SK-N-SH (cell line): ENCODE data around the gene UNK. TPM values are rescaled to one million over a fixed set of nuclear protein-coding genes. Genes with fewer than 3 reads are reported as not detected.

ENCODE experiments used
- CTCF ChIA-PET: fragments of 300-600, 350-600 bp; formaldehyde crosslinking; extraction: SDS; loops from one replicate; lab custom pipeline; 2021; lab: Yijun Ruan, JAX
- POLR2A ChIA-PET: fragments of 350-600 bp; sonication (Branson Sonifier 250); formaldehyde crosslinking; extraction: SDS; loops from one replicate; lab custom pipeline; 2020; ENCODE audit warnings: antibody characterized with exemption, inconsistent platforms; lab: Yijun Ruan, JAX
- DNase-seq: peaks from one replicate; pipeline ENCODE4 v3.0.0; 2012
- H2AFZ ChIP-seq: fragments of 200-600 bp; sonication (generic); 2 replicates; pipeline ENCODE4 v1.8.1; 2016; ENCODE audit warnings: antibody characterized with exemption, mild to moderate bottlenecking, low read depth
- H3F3A ChIP-seq: fragments of 200-600 bp; sonication (generic); replicated peaks from 2 replicates; pipeline ENCODE3; 2016; ENCODE audit warnings: antibody characterized with exemption, mild to moderate bottlenecking; ENCODE audit not compliant: insufficient read depth
- H3K27ac ChIP-seq, 2 experiments: fragments of 200-500 bp in 1 of 2; fragments of 200-600 bp in 1 of 2; sonication (Bioruptor generic) in 1 of 2; sonication (generic), shearing (Covaris generic) in 1 of 2; 2 replicates each; pipeline versions ENCODE4 v1.5.1 to v1.6.1; 2014 to 2016; ENCODE audit warnings: low read depth in 2 of 2, inconsistent platforms in 1 of 2, low read length in 1 of 2, mild to moderate bottlenecking in 1 of 2, mixed read lengths in 1 of 2
- H3K27me3 ChIP-seq: fragments of 200-600 bp; sonication (generic), shearing (Covaris generic); 2 replicates; pipeline ENCODE4 v1.6.1; 2016; ENCODE audit warnings: mixed run types; ENCODE audit not compliant: insufficient read depth
- H3K36me3 ChIP-seq, 2 experiments: fragments of 200-500 bp in 1 of 2; fragments of 200-600 bp in 1 of 2; sonication (Bioruptor generic) in 1 of 2; sonication (generic) in 1 of 2; replicated peaks in 1 of 2; 2 replicates each; pipeline versions ENCODE3 to v1.5.1; 2014 to 2016; ENCODE audit warnings: low read length in 1 of 2, mild to moderate bottlenecking in 1 of 2; ENCODE audit not compliant: insufficient read depth in 2 of 2, control insufficient read depth in 1 of 2
- H3K4me1 ChIP-seq, 2 experiments: fragments of 200-500 bp in 1 of 2; fragments of 200-600 bp in 1 of 2; sonication (Bioruptor generic) in 1 of 2; sonication (generic), shearing (Covaris generic) in 1 of 2; 2 replicates each; pipeline versions ENCODE4 v1.5.1 to v1.6.1; 2014 to 2016; ENCODE audit warnings: low read depth in 1 of 2, low read length in 1 of 2, mixed run types in 1 of 2; ENCODE audit not compliant: insufficient read depth in 2 of 2, control insufficient read depth in 1 of 2
- H3K4me2 ChIP-seq: fragments of 200-600 bp; sonication (generic), shearing (Covaris generic); 2 replicates; pipeline ENCODE4 v1.6.1; 2017; ENCODE audit warnings: mixed run types
- H3K4me3 ChIP-seq, 2 experiments: fragments of 200-500 bp in 1 of 2; fragments of 200-600 bp in 1 of 2; sonication (Bioruptor generic) in 1 of 2; sonication (generic), shearing (Covaris generic) in 1 of 2; 2 replicates each; pipeline versions ENCODE4 v1.5.1 to v1.8.1; 2014 to 2016; ENCODE audit warnings: low read depth in 2 of 2, inconsistent platforms in 1 of 2, low read length in 1 of 2, mild to moderate bottlenecking in 1 of 2, mixed read lengths in 1 of 2, moderate library complexity in 1 of 2
- H3K79me2 ChIP-seq: fragments of 200-600 bp; sonication (generic); 2 replicates; pipeline ENCODE4 v1.8.1; 2017; ENCODE audit warnings: mild to moderate bottlenecking; ENCODE audit not compliant: insufficient read depth
- H3K9ac ChIP-seq: fragments of 200-600 bp; sonication (generic); 2 replicates; pipeline ENCODE4 v1.6.1; 2017; ENCODE audit warnings: mixed run types
- H3K9me2 ChIP-seq: fragments of 200-600 bp; sonication (generic); 2 replicates; pipeline ENCODE4 v1.6.1; 2017; ENCODE audit warnings: mixed run types
- H3K9me3 ChIP-seq: fragments of 200-600 bp; sonication (generic); 2 replicates; pipeline ENCODE4 v1.6.1; 2017; ENCODE audit warnings: mixed run types, mild to moderate bottlenecking, moderate library complexity
- H4K20me1 ChIP-seq: fragments of 200-600 bp; sonication (generic); 2 replicates; pipeline ENCODE4 v1.6.1; 2017; ENCODE audit warnings: mild to moderate bottlenecking, mixed run types; ENCODE audit not compliant: insufficient read depth
- CHD2 ChIP-seq: fragments of 150-350 bp; IDR thresholded peaks from 2 replicates; pipeline ENCODE4 v1.6.1; 2018; ENCODE audit warnings: low read length; ENCODE audit not compliant: partially characterized antibody
- EP300 ChIP-seq, 2 experiments: IDR thresholded peaks; 2 replicates each; pipeline versions ENCODE4 v1.4.0 to v1.6.1; 2012; ENCODE audit warnings: borderline replicate concordance in 1 of 2, low read depth in 1 of 2, low read length in 1 of 2
- FOSL2 ChIP-seq: IDR thresholded peaks from 2 replicates; pipeline ENCODE4 v1.4.0; 2012; ENCODE audit warnings: low read depth, mild to moderate bottlenecking, moderate library complexity, borderline replicate concordance
- MXI1 ChIP-seq: IDR thresholded peaks from 2 replicates; pipeline ENCODE4 v1.6.1; 2012; ENCODE audit warnings: mild to moderate bottlenecking, low read depth, low read length, improper control_type of control experiment
- RAD21 ChIP-seq: IDR thresholded peaks from 2 replicates; pipeline ENCODE4 v1.6.1; 2012; ENCODE audit warnings: mild to moderate bottlenecking, low read length
- TEAD4 ChIP-seq: IDR thresholded peaks from 2 replicates; pipeline ENCODE4 v1.4.0; 2012; ENCODE audit warnings: mild to moderate bottlenecking, borderline replicate concordance; ENCODE audit not compliant: insufficient read depth
- WGBS: methylation state at CpG from one replicate; pipeline ENCODE4 v1.1.6; 2017; ENCODE audit warnings: low lambda C conversion rate; 5-methylcytosine and 5-hydroxymethylcytosine counted together
- polyA plus RNA-seq, 3 experiments: library from polyadenylated mRNA; depleted of rRNA; stranded (reverse); fragments of >200 nt; gene quantifications; 2 replicates each; pipeline ENCODE4 v1.2.3, GENCODE V29; 2012
- TF ChIP-seq, protein P1 (sequence below): fragments of 150-350 bp; IDR thresholded peaks from 2 replicates; pipeline ENCODE4 v1.6.1; 2016; ENCODE audit warnings: mild to moderate bottlenecking, low read depth, low read length
- TF ChIP-seq, protein P2 (sequence below): fragments of 200-600 bp; sonication (generic); IDR thresholded peaks from 2 replicates; pipeline ENCODE4 v1.6.1; 2017; ENCODE audit warnings: antibody characterized with exemption, mild to moderate bottlenecking, moderate library complexity

UNK gene
- polyA plus RNA-seq, 1 of the 3 experiments (the other 2 are of a cell fraction): 24.8 TPM

DNA sequence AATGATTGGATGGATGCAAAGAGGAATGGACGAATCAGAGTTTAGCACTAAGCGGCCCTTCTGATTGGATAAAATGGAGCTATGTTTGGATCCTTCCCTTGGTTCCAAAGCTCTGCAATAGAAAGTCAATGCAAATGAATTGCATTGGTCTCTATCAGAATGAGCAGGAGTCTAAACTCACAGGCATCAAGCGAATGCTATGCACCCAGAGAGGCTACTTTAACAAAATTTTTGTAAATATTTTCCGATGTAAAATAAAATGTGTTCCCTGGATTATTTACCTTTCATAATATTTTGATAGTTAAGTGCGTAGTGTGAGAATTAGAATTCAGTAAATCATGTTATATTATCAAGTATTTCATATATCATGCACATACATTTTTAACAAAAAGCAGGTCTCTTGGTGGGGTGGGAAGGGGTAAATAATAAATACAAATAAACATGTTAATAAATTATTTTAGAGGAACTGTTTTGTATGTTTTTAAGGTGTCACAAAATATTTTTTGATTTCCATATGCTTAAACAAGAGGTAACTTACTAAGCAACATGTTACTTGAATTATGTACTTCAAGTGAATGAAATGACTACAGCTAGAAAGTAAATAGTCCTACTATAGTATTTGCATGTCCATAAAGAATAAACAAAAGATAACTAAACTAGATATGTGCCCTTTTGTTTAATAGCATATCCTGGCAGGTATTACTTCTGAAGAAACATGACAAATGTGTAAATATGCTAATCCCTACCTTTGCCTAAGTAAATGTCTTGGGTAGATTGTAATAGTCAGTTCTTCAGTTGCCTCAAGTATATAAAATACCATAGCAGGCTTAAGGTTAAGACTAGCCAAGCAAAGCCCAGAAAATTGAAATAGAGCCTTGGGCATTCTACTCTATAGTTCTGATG, 4.4 kb upstream of the UNK start:
- H3K27ac ChIP-seq: peak overlapping the region; percentile 45 to 86
- peak overlapping the region; percentile 83 for H2AFZ ChIP-seq
- H3K9me2 ChIP-seq: no peaks in the 10 kb centered on the region
- POLR2A ChIA-PET: interaction anchor here (0.6 to 4.6 kb wide), 32 partner anchors 9 to 387 kb away, joined by 3 to 38 read pairs (median 5); partner anchors contain the start of genes MRPL38, TMEM94, TRIM65 and UNC13D
- H3K4me1 ChIP-seq: peaks cover 18 to 26% of the 10 kb centered on the region in 2 experiments
- TF ChIP-seq EP300 (IDR thresholded peaks at IDR 0.05; ENCODE audit: borderline replicate concordance in 1 of 2, low read depth in 1 of 2, low read length in 1 of 2) (no peak), FOSL2 (no peak), RAD21 (no peak), MXI1 (peak; percentile 40; the same call in 1 of the 2 replicates)
- TF ChIP-seq, protein P1, sequence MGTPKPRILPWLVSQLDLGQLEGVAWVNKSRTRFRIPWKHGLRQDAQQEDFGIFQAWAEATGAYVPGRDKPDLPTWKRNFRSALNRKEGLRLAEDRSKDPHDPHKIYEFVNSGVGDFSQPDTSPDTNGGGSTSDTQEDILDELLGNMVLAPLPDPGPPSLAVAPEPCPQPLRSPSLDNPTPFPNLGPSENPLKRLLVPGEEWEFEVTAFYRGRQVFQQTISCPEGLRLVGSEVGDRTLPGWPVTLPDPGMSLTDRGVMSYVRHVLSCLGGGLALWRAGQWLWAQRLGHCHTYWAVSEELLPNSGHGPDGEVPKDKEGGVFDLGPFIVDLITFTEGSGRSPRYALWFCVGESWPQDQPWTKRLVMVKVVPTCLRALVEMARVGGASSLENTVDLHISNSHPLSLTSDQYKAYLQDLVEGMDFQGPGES: peak; percentile 89; the same call in 1 of the 2 replicates
- H3F3A ChIP-seq: peaks cover 62% of the 10 kb centered on the region
- peak overlapping the region; percentile 20; the same call in 1 of the 2 replicates for H3K9ac ChIP-seq
- WGBS: 20% methylated on average over 5 of the region's 5 CpGs
- no peaks in the 10 kb centered on the region for H3K27me3 ChIP-seq
- CTCF ChIA-PET: interaction anchor here (0.7 to 11.7 kb wide), 10 partner anchors 11 to 367 kb away, joined by 3 to 121 read pairs (median 4); partner anchors contain the start of gene GALK1
- H3K79me2 ChIP-seq: peaks cover 34% of the 10 kb centered on the region
- DNase-seq: no peak
- peak overlapping the region; percentile 36; the same call in 1 of the 2 replicates for H3K4me2 ChIP-seq
- H3K36me3 ChIP-seq: peaks cover 27 to 31% of the 10 kb centered on the region in 2 experiments
- peaks cover 43% of the 10 kb centered on the region for H4K20me1 ChIP-seq
- no peak overlapping the region for H3K4me3 ChIP-seq
- no peaks in the 10 kb centered on the region for H3K9me3 ChIP-seq

DNA sequence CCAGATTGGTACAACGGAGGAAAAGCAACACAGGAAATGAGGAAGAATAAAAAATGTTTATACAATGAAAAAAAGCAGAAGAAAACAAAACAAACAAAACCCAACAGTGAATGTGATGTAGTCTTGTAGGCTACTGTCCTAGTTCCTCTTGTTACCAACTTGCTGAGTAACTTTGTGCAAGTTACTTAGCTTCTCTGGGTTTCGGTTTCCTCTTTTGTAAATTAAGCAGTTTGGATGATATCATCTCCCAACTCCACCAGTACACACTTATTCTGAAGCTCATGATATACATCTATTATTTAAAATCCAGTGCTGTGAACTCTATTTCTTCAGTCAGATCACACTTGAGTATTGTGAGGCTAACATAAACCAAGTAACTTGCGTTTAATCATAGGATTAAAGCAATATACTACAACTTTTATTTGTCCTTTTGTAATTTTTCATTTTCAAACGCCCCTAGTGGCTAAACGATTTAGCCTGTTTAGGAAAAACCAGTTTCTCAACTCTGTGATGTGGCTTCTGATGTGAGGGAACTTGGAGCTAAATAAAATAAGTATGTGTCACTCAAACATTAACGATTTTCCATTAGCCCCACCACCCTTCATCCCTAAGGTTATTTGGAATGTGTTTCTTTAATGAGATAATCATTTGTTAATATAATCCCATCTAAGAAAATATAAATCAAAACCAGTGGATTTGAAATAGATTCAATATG, 1.4 kb upstream of the UNK start:
- Histone ChIP-seq H3K4me3 (no peak overlapping the region), H3K27me3 (no peaks in the 10 kb centered on the region)
- TF ChIP-seq RAD21 (peak; percentile 20; the same call in 1 of the 2 replicates), TEAD4 (no peak), CHD2 (no peak)
- TF ChIP-seq, protein P2, sequence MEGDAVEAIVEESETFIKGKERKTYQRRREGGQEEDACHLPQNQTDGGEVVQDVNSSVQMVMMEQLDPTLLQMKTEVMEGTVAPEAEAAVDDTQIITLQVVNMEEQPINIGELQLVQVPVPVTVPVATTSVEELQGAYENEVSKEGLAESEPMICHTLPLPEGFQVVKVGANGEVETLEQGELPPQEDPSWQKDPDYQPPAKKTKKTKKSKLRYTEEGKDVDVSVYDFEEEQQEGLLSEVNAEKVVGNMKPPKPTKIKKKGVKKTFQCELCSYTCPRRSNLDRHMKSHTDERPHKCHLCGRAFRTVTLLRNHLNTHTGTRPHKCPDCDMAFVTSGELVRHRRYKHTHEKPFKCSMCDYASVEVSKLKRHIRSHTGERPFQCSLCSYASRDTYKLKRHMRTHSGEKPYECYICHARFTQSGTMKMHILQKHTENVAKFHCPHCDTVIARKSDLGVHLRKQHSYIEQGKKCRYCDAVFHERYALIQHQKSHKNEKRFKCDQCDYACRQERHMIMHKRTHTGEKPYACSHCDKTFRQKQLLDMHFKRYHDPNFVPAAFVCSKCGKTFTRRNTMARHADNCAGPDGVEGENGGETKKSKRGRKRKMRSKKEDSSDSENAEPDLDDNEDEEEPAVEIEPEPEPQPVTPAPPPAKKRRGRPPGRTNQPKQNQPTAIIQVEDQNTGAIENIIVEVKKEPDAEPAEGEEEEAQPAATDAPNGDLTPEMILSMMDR: peak; percentile 98
- TF ChIP-seq, all 33 proteins: peak for 2
- POLR2A ChIA-PET: interaction anchor here (0.7 to 4.0 kb wide), 7 partner anchors 8 to 72 kb away, joined by 3 to 47 read pairs (median 3); partner anchors contain the start of gene WBP2
- H3K9ac ChIP-seq: peak overlapping the region; percentile 94; the same call in 1 of the 2 replicates
- H3K36me3 ChIP-seq: peaks cover 7 to 13% of the 10 kb centered on the region in 2 experiments
- H3F3A ChIP-seq: peaks cover 44% of the 10 kb centered on the region
- peak overlapping the region; percentile 88 for H3K4me2 ChIP-seq
- peak overlapping the region; percentile 91 to 98 for H3K27ac ChIP-seq
- no peaks in the 10 kb centered on the region for H3K9me3 ChIP-seq
- peak; percentile 30 for DNase-seq
- H3K9me2 ChIP-seq: no peaks in the 10 kb centered on the region
- H2AFZ ChIP-seq: peak overlapping the region; percentile 90
- peaks cover 16 to 20% of the 10 kb centered on the region in 2 experiments for H3K4me1 ChIP-seq
- H4K20me1 ChIP-seq: peaks cover 13% of the 10 kb centered on the region
- CTCF ChIA-PET: interaction anchor here (0.6 to 10.3 kb wide), 44 partner anchors 8 to 231 kb away, joined by 3 to 121 read pairs (median 6); partner anchors contain the start of genes GALK1, MRPL38, RECQL5 and SAP30BP
- 17% methylated on average over 6 of the region's 6 CpGs for WGBS
- H3K79me2 ChIP-seq: peaks cover 44% of the 10 kb centered on the region
